ENCODE data around the gene APLN.

DNA sequence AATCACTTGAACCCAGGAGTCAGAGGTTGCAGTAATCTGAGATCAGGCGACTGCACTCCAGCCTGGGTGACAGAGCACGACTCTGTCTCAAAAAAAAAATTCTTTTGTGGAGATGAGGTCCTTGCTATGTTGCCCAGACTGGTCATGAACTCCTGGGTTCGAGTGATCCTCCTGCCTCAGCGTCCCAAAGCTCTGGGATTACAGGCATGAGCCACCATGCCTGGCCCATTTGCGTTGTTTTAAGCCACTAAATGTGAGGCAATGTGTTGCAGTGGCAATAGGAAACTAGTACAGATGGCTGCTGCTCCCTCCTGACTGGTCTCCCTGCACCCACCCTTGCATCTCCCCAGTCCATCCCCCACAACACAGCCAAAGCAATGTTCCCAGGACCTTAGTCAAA, 40.0 kb upstream of the APLN start:
- TF ChIP-seq, protein P1, sequence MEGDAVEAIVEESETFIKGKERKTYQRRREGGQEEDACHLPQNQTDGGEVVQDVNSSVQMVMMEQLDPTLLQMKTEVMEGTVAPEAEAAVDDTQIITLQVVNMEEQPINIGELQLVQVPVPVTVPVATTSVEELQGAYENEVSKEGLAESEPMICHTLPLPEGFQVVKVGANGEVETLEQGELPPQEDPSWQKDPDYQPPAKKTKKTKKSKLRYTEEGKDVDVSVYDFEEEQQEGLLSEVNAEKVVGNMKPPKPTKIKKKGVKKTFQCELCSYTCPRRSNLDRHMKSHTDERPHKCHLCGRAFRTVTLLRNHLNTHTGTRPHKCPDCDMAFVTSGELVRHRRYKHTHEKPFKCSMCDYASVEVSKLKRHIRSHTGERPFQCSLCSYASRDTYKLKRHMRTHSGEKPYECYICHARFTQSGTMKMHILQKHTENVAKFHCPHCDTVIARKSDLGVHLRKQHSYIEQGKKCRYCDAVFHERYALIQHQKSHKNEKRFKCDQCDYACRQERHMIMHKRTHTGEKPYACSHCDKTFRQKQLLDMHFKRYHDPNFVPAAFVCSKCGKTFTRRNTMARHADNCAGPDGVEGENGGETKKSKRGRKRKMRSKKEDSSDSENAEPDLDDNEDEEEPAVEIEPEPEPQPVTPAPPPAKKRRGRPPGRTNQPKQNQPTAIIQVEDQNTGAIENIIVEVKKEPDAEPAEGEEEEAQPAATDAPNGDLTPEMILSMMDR (IDR thresholded peaks at IDR 0.05) = no peak
- no peak for TF ChIP-seq POLR2AphosphoS5 (IDR thresholded peaks at IDR 0.05)
- no peak for TF ChIP-seq POLR2A (IDR thresholded peaks at IDR 0.05)
- TF ChIP-seq EP300 (IDR thresholded peaks at IDR 0.05) = no peak
